ENCODE measurements around the gene RALB.

- no peak for TF ChIP-seq CTCF (optimal IDR thresholded peaks at IDR 0.05 in 1 of 3, IDR thresholded peaks at IDR 0.05 in 1 of 3, conservative IDR thresholded peaks at IDR 0.05 in 1 of 3; ENCODE audit: extremely low read depth in 1 of 3, insufficient read depth in 2 of 3, low read length in 3 of 3)
- TF ChIP-seq EZH2 (IDR thresholded peaks at IDR 0.05; ENCODE audit: low read length), result no peak
Observed at GRCh38 chr2:120210270-120210693, 42.4 kb upstream of the RALB start.
